Liver (tissue), 3 donors: ENCODE measurements around the gene TPK1.

Source experiments
- TAF1 ChIP-seq: conservative IDR thresholded peaks from 2 replicates; pipeline ENCODE4 v1.6.1; 2016; ENCODE audit warnings: antibody characterized with exemption, mild to moderate bottlenecking
- TF ChIP-seq, protein P1 (sequence below): fragments of 150-350 bp; IDR thresholded peaks from 2 replicates; pipeline ENCODE4 v1.5.1; 2017; ENCODE audit warnings: improper control_type of control experiment, low read depth, low read length; ENCODE audit not compliant: missing input control
- donor health status: healthy.
- donor health status: healthy.

DNA sequence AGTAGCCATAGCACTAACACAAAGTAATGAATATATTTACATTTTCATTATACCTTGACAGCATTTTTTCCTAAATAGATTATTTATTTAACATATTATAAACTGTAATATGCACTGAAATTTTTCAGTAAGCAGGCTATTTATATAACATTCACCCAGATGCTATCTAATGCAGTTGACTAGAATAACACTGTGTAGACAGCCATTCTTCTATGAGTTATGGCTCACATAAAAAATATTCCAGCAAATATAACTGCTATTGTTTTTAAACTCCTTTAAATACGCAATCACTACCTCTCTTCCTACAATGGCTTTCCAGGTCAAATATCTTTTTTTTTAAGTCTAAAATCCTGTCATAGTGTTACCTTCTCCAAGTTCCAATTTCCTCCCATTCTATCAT, 21.6 kb downstream of the TPK1 start:
- no peak for TF ChIP-seq TAF1
- TF ChIP-seq, protein P1, sequence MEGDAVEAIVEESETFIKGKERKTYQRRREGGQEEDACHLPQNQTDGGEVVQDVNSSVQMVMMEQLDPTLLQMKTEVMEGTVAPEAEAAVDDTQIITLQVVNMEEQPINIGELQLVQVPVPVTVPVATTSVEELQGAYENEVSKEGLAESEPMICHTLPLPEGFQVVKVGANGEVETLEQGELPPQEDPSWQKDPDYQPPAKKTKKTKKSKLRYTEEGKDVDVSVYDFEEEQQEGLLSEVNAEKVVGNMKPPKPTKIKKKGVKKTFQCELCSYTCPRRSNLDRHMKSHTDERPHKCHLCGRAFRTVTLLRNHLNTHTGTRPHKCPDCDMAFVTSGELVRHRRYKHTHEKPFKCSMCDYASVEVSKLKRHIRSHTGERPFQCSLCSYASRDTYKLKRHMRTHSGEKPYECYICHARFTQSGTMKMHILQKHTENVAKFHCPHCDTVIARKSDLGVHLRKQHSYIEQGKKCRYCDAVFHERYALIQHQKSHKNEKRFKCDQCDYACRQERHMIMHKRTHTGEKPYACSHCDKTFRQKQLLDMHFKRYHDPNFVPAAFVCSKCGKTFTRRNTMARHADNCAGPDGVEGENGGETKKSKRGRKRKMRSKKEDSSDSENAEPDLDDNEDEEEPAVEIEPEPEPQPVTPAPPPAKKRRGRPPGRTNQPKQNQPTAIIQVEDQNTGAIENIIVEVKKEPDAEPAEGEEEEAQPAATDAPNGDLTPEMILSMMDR: no peak
